ENCODE measurements around the gene AGFG1.
"Not testable (repeated sequence)": the region's sequence is repeated elsewhere in the genome, so short reads cannot be mapped to it uniquely, and the experiment has no call there.

AGFG1 gene

GRCh38 chr2:227499627-227500300, 27.8 kb downstream of the AGFG1 start:
- no peak for DNase-seq (ENCODE audit: low read depth)

GRCh38 chr2:227500301-227500630, 28.3 kb downstream of the AGFG1 start:
- DNase-seq (ENCODE audit: low read depth): no peak

DNA sequence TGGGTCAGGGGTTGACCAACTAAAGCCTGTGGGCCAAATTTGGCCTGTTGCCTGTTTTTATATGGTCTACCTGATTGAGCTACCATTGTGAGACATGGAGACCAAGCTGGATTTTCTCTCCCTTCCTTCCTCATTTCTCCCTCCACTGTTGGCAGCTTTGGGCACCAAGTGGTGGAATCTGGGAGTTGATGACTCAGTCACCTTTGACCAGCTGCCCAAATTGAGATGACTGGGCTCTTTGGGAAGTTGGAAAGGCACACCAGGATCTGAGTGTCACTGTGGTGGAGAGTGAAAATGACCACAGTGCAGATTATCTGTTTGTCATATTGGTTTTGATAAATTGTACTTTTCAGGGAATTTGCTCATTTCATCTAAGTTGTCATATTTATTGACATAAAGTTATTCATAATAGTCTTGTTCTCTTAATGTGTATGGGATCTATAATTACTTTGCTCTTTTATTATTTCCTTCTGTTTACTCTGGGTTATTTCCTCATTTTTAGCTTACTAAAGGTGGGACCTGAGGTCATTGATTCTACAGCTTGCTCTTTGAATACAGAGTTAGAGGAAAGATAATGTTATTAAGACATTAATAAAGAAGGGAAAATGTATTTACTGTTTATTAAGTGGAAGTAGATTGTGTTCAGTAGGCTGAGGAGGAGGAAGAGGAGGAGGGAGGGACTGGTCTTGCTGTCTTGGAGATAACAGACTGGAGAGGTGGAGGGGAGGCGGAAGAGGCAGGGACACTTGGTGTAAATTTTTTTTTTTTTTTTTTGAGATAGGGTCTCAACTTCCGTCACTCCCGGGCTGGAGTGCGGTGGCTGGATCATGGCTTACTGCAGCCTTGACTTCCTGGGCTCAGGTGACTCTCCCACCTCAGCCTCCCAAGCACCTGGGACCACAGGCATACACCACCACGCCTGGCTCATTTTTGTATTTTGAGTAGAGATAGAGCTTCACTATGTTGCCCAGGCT, 31.8 kb downstream of the AGFG1 start:
- no peak for DNase-seq (ENCODE audit: low read depth)

DNA sequence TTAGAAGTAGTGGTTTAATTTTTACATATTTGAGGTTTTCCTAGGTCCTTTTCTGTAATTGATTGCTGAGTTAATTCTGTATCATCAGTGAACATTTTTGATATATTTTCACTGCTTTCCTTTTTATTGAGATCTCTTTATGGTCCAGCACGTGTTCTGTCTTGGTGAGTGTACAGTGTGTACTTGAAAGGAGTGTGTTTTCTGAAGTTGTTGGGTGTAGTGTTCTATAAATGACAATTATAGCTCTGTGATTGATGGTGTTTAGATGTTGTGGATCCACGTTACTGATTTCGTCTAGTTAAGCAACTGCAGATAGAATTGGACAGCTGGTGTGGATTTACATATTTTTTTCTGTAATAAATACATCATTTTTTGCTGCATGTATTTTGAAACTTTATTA, 32.7 kb downstream of the AGFG1 start:
- no peak for DNase-seq (ENCODE audit: low read depth)

- DNase-seq (ENCODE audit: low read depth): no peak
Measured at GRCh38 chr2:227506456-227506855, 34.5 kb downstream of the AGFG1 start.

- DNase-seq (ENCODE audit: low read depth): no peak
Measured at GRCh38 chr2:227507963-227508362, 36.0 kb downstream of the AGFG1 start.

- DNase-seq (ENCODE audit: low read depth): no peak
Measured at GRCh38 chr2:227509076-227509475, 37.1 kb downstream of the AGFG1 start.

GRCh38 chr2:227509824-227510619, 38.1 kb downstream of the AGFG1 start:
- no peak for DNase-seq (ENCODE audit: low read depth)

GRCh38 chr2:227510620-227510958, 38.6 kb downstream of the AGFG1 start:
- no peak for DNase-seq (ENCODE audit: low read depth)

GRCh38 chr2:227511239-227511930, 39.4 kb downstream of the AGFG1 start:
- DNase-seq (ENCODE audit: low read depth): no peak

DNA sequence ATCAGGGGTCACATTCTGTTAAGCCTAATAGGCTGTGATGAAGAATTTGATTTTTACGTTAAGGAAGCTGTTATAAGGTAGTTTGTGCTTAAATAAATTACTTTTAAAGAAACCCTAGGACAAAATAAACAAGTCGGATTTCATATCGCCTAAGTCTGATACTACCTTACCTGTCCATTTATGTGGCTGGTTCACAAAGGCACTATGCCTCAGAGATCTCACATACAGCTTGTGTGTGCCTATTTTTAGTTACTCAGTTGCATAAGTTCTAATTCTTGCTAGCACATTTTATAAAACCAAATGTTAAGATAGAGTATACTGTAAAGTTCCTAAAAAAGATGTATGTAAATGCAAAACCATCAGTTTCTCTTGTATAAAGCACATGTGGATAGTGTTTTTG, 40.0 kb downstream of the AGFG1 start:
- DNase-seq (ENCODE audit: low read depth): no peak

GRCh38 chr2:227513113-227513512, 41.2 kb downstream of the AGFG1 start:
- DNase-seq (ENCODE audit: low read depth): no peak

DNA sequence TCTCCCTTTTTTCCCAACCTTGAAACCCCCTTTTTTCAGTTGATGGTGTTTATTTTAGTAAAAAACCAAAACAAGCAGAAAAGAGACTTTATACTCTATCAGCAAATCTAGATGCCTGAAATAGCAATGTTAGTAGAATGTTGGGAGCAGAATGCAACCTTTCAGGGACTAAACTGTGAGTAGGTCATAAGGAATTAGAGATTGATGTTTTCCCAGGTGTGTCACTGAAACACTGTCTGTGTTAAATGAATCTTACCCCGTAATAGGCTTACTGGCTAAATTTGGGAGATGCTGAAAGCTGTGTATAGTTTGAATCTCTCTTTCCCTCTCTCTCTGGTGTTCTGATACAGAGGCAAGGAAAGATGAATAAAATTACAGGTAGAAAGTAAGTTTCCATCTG, 43.8 kb downstream of the AGFG1 start:
- DNase-seq (ENCODE audit: low read depth): no peak

GRCh38 chr2:227517724-227518123, 45.8 kb downstream of the AGFG1 start:
- DNase-seq (ENCODE audit: low read depth): no peak

GRCh38 chr2:227518278-227518865, 46.4 kb downstream of the AGFG1 start:
- not testable (repeated sequence) for DNase-seq (ENCODE audit: low read depth)

DNA sequence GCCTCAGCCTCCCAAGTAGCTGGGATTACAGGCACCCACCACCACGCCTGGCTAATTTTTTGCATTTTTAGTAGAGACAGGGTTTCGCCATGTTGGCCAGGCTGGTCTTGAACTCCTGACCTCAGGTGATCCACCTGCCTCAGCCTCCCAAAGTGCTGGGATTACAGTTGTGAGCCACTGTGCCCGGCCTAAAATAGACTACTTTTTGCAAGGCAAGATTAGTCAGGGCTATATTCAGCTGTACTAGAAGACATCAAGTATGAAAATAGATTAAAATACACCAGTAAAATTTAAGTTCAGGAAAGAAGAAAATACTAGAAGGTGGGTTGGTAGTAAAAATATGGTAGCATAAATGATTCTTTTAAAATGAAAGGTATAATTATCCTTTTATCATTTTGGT, 49.2 kb downstream of the AGFG1 start:
- not testable (repeated sequence) for DNase-seq (ENCODE audit: low read depth)

GRCh38 chr2:227524665-227525064, 52.7 kb downstream of the AGFG1 start:
- no peak for DNase-seq (ENCODE audit: low read depth)

GRCh38 chr2:227527351-227527750, 55.4 kb downstream of the AGFG1 start:
- DNase-seq (ENCODE audit: low read depth): no peak

DNA sequence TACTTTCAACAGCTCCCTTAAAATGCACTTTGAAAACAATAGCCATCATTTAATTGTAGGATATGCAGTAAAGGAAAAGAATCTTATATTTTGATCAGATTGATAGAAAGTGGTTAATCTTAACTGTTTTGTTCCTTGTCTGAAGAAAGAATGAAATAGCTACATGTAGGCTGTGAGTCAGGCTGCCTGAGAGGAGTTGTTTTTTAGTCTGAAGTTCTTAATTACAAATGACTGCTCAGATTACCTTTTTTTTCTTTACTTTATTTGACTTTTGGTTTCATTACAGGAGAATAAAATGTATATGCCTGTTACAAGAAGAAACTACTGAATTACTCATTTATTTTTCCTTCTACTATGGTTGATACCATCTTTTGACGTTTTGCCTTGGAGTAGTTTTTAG, 56.8 kb downstream of the AGFG1 start:
- DNase-seq (ENCODE audit: low read depth): no peak

DNA sequence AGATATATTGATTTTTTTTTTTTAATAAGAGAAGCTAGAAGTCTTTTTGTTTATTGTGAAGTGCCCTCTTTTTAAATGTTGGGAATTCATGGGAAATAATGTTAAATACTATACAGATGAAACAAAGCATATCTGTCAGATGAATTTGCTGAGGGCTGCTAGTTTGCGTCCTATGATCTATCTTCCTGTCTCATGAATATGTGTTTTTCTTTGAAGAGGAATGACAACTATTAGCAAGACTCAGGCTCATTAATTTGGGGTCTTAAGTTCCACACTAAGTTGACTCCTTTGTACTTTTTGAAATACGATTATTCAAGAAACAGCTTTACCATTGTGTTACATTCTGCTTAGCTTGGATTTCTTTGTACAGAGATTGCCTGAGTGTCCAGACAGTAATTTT, 57.9 kb downstream of the AGFG1 start:
- no peak for DNase-seq (ENCODE audit: low read depth)

DNA sequence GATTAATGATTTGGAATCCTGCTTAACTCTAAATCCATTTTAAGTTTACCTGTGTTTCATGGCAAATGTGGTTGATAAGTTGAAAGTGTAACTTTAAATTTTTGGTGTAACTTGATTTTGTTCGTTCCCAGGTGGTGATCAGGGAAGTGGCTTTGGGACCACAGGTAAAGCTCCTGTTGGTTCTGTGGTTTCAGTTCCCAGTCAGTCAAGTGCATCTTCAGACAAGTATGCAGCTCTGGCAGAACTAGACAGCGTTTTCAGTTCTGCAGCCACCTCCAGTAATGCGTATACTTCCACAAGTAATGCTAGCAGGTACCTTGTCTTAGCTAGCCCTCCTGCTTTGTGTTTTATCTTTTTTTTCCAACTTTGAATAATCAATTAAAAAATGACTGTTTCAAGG, 62.8 kb downstream of the AGFG1 start:
- no peak for DNase-seq (ENCODE audit: low read depth)

- no peak for DNase-seq (ENCODE audit: low read depth)
Measured at GRCh38 chr2:227536445-227536844, 64.5 kb downstream of the AGFG1 start.

All from stimulated activated CD8-positive, alpha-beta memory T cell treated with anti-CD3 and anti-CD28 coated beads, Interleukin-15, amount 100 ng/mL, for 1 hour (primary cell).